Measurements from ENCODE around the gene HS2ST1.

Gene HS2ST1

DNA sequence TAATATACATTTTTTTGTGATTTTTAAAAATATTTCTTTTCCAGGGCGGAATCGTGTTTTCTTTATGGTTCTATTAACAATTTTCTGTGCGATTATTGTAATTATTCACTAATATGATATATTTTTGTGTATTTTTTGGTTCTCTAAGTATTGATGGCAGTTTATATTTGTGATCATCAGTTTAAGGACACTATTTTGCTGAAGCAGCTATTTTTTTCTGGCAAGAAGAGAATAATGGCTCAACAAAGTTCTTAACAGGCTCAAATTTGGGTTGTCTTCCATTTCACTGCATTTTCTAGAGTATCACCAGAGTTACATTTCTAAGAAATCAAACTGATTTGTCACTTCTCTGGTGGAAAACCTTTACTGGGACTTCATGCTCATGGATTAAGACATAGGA is 178.4 kb downstream of the HS2ST1 start (continued):
- TF ChIP-seq, protein P1, sequence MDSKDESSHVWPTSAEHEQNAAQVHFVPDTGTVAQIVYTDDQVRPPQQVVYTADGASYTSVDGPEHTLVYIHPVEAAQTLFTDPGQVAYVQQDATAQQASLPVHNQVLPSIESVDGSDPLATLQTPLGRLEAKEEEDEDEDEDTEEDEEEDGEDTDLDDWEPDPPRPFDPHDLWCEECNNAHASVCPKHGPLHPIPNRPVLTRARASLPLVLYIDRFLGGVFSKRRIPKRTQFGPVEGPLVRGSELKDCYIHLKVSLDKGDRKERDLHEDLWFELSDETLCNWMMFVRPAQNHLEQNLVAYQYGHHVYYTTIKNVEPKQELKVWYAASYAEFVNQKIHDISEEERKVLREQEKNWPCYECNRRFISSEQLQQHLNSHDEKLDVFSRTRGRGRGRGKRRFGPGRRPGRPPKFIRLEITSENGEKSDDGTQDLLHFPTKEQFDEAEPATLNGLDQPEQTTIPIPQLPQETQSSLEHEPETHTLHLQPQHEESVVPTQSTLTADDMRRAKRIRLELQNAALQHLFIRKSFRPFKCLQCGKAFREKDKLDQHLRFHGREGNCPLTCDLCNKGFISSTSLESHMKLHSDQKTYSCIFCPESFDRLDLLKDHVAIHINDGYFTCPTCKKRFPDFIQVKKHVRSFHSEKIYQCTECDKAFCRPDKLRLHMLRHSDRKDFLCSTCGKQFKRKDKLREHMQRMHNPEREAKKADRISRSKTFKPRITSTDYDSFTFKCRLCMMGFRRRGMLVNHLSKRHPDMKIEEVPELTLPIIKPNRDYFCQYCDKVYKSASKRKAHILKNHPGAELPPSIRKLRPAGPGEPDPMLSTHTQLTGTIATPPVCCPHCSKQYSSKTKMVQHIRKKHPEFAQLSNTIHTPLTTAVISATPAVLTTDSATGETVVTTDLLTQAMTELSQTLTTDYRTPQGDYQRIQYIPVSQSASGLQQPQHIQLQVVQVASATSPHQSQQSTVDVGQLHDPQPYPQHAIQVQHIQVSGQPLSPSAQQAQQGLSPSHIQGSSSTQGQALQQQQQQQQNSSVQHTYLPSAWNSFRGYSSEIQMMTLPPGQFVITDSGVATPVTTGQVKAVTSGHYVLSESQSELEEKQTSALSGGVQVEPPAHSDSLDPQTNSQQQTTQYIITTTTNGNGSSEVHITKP (tag by site-specific recombination; IDR thresholded peaks at IDR 0.05) = no peak
- no peak for TF ChIP-seq MZF1 (tag by site-specific recombination; IDR thresholded peaks at IDR 0.05; ENCODE audit: borderline replicate concordance)
- TF ChIP-seq ZNF37A (tag by site-specific recombination; IDR thresholded peaks at IDR 0.05) = no peak
- no peak for TF ChIP-seq KLF9 (tag by site-specific recombination; IDR thresholded peaks at IDR 0.05; ENCODE audit: low read depth)
- TF ChIP-seq, protein P2, sequence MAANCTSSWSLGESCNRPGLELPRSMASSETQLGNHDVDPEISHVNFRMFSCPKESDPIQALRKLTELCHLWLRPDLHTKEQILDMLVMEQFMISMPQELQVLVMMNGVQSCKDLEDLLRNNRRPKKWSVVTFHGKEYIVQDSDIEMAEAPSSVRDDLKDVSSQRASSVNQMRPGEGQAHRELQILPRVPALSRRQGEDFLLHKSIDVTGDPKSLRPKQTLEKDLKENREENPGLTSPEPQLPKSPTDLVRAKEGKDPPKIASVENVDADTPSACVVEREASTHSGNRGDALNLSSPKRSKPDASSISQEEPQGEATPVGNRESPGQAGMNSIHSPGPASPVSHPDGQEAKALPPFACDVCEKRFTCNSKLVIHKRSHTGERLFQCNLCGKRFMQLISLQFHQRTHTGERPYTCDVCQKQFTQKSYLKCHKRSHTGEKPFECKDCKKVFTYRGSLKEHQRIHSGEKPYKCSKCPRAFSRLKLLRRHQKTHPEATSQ (tag by site-specific recombination; IDR thresholded peaks at IDR 0.05) = no peak
- TF ChIP-seq ZNF529 (tag by site-specific recombination; IDR thresholded peaks at IDR 0.05; ENCODE audit: insufficient replicate concordance) = no peak

- no peaks in the 10 kb centered on the region for H3K9me3 ChIP-seq (ENCODE audit: control insufficient read depth, insufficient read depth, low read depth, low read length)
- ChIA-PET POLR2A (no interaction called here), CTCF (interaction anchor here (0.7 to 4.6 kb wide), 2 partner anchors 10 to 47 kb away, joined by 3 to 37 read pairs; no protein-coding TSS in a partner anchor)
- H3K4me1 ChIP-seq (ENCODE audit: control insufficient read depth, insufficient read depth, low read length) = peaks cover 6% of the 10 kb centered on the region; the same call in 1 of the 2 replicates
- no peaks in the 10 kb centered on the region for H3K36me3 ChIP-seq (ENCODE audit: control insufficient read depth in 2 of 2, insufficient read depth in 1 of 2, low read length in 2 of 2)
- TF ChIP-seq ZNF133 (tag by site-specific recombination; IDR thresholded peaks at IDR 0.05) (no peak), ZSCAN4 (tag by site-specific recombination; IDR thresholded peaks at IDR 0.05) (no peak), ZSCAN23 (tag by site-specific recombination; IDR thresholded peaks at IDR 0.05) (no peak), ZNF169 (tag by site-specific recombination; IDR thresholded peaks at IDR 0.05) (no peak), ZNF704 (tag by site-specific recombination; IDR thresholded peaks at IDR 0.05) (no peak), ZNF629 (tag by site-specific recombination; IDR thresholded peaks at IDR 0.05) (no peak), ZNF488 (tag by site-specific recombination; IDR thresholded peaks at IDR 0.05) (no peak), ZFP69B (tag by site-specific recombination; IDR thresholded peaks at IDR 0.05) (no peak)
- TF ChIP-seq, protein P2 (tag by site-specific recombination; IDR thresholded peaks at IDR 0.05) = no peak
- H3K4me3 ChIP-seq (ENCODE audit: low read depth, low read length) = no peak overlapping the region
- H3K27ac ChIP-seq (ENCODE audit: extremely low read depth, low read depth, low read length) = no peak overlapping the region
These were observed 178.9 kb downstream of the HS2ST1 start for GRCh38 chr1:87093286-87093685.
